SK-N-MC (cell line): ENCODE results near the gene UCKL1.
"Not testable (repeated sequence)": the region's sequence is repeated elsewhere in the genome, so short reads cannot be mapped to it uniquely, and the experiment has no call there.

Experiments
- DNase-seq: peaks from one replicate; pipeline ENCODE4 v3.0.0-alpha.2; 2011; ENCODE audit warnings: low read depth, low spot score
- H3K27ac ChIP-seq: fragments of 200-600 bp; sonication (generic); 2 replicates; pipeline ENCODE4 v1.5.1; 2016; ENCODE audit warnings: mixed run types
- H3K36me3 ChIP-seq: fragments of 200-600 bp; sonication (generic); 2 replicates; pipeline ENCODE4 v1.6.1; 2017; ENCODE audit warnings: antibody characterized with exemption, low read length, mixed read lengths; ENCODE audit not compliant: insufficient read depth
- H3K4me3 ChIP-seq: fragments of 200-600 bp; sonication (generic); 2 replicates; pipeline ENCODE4 v1.5.1; 2016
- H3K9ac ChIP-seq: fragments of 200-600 bp; sonication (generic); 2 replicates; pipeline ENCODE4 v1.8.0; 2017; ENCODE audit warnings: mixed run types, mixed read lengths; ENCODE audit not compliant: insufficient read length
- H3K9me3 ChIP-seq: fragments of 200-600 bp; sonication (generic); 2 replicates; pipeline ENCODE4 v1.6.1; 2017; ENCODE audit warnings: low read depth, mild to moderate bottlenecking, antibody characterized with exemption, low read length, moderate library complexity, mixed read lengths
- EZH2 ChIP-seq: fragments of 200-600 bp; sonication (generic); IDR thresholded peaks from one replicate; pipeline ENCODE4 v1.6.1; 2017; ENCODE audit warnings: antibody characterized with exemption
- FOXP2 ChIP-seq: optimal IDR thresholded peaks from 2 replicates; pipeline ENCODE3; 2011; ENCODE audit warnings: mild to moderate bottlenecking, moderate library complexity; ENCODE audit not compliant: insufficient read depth; ENCODE audit errors: extremely low read length, control extremely low read depth
- POLR2AphosphoS5 ChIP-seq: IDR thresholded peaks from 2 replicates; pipeline ENCODE4 v1.6.1; 2012; ENCODE audit warnings: mild to moderate bottlenecking, low read depth, low read length, borderline replicate concordance

UCKL1 gene

GRCh38 chr20:63974402-63975200 is 18.4 kb upstream of the UCKL1 start:
- no peak for TF ChIP-seq EZH2
- no peak for TF ChIP-seq POLR2AphosphoS5
- no peak for TF ChIP-seq FOXP2
- H3K9ac ChIP-seq, result no peak overlapping the region
- DNase-seq, result no peak
- H3K36me3 ChIP-seq, result no peaks in the 10 kb centered on the region
- no peak overlapping the region for H3K4me3 ChIP-seq
- H3K27ac ChIP-seq, result no peak overlapping the region
- H3K9me3 ChIP-seq, result no peaks in the 10 kb centered on the region

GRCh38 chr20:63973636-63974401 is 17.6 kb upstream of the UCKL1 start:
- DNase-seq, result no peak
- TF ChIP-seq FOXP2, result no peak
- TF ChIP-seq POLR2AphosphoS5, result no peak
- no peak for TF ChIP-seq EZH2
- no peak overlapping the region for H3K27ac ChIP-seq
- H3K36me3 ChIP-seq, result no peaks in the 10 kb centered on the region
- no peaks in the 10 kb centered on the region for H3K9me3 ChIP-seq
- no peak overlapping the region for H3K4me3 ChIP-seq
- no peak overlapping the region for H3K9ac ChIP-seq

GRCh38 chr20:63973160-63973479 is 16.9 kb upstream of the UCKL1 start:
- Histone ChIP-seq H3K9ac (no peak overlapping the region), H3K27ac (no peak overlapping the region), H3K9me3 (no peaks in the 10 kb centered on the region), H3K4me3 (no peak overlapping the region), H3K36me3 (no peaks in the 10 kb centered on the region)
- no peak for DNase-seq
- TF ChIP-seq EZH2 (no peak), POLR2AphosphoS5 (no peak), FOXP2 (no peak)

GRCh38 chr20:63972312-63973159 is 16.3 kb upstream of the UCKL1 start:
- H3K4me3 ChIP-seq, result no peak overlapping the region
- H3K9ac ChIP-seq, result no peak overlapping the region

GRCh38 chr20:63971960-63972311 is 15.7 kb upstream of the UCKL1 start:
- H3K9me3 ChIP-seq, H3K27ac ChIP-seq, H3K4me3 ChIP-seq, DNase-seq, H3K9ac ChIP-seq: not testable (repeated sequence)
- peaks cover 11% of the 10 kb centered on the region; the same call in 1 of the 2 replicates for H3K36me3 ChIP-seq

More at GRCh38 chr20:63972312-63973159, 16.3 kb upstream of the UCKL1 start:
- Histone ChIP-seq H3K36me3 (peaks cover 5% of the 10 kb centered on the region; the same call in 1 of the 2 replicates), H3K9me3 (no peaks in the 10 kb centered on the region), H3K27ac (no peak overlapping the region)
- TF ChIP-seq EZH2, result no peak
- no peak for DNase-seq

- DNase-seq, result no peak
- TF ChIP-seq POLR2AphosphoS5, result no peak
- no peak for TF ChIP-seq EZH2
- no peak for TF ChIP-seq FOXP2
- Histone ChIP-seq H3K9me3 (no peaks in the 10 kb centered on the region), H3K9ac (no peak overlapping the region), H3K4me3 (peak overlapping the region; percentile 89; the same call in 1 of the 2 replicates), H3K36me3 (peaks cover 21% of the 10 kb centered on the region), H3K27ac (no peak overlapping the region)
Observed at GRCh38 chr20:63970714-63971431, 14.7 kb upstream of the UCKL1 start.

GRCh38 chr20:63969838-63970713 is 13.9 kb upstream of the UCKL1 start, which contains the start of gene ZNF512B:
ZNF512B (minus strand) TSS chr20:63969930; CDS start chr20:63967950, 1,980 bp downstream.
- DNase-seq, result no peak
- no peaks in the 10 kb centered on the region for H3K9me3 ChIP-seq
- peak within 1 kb of the TSS; percentile 98 for H3K9ac ChIP-seq
- peaks cover 21% of the 10 kb centered on the region for H3K36me3 ChIP-seq
- H3K4me3 ChIP-seq, result peak within 1 kb of the TSS; percentile 91
- peak within 1 kb of the TSS; percentile 71 for H3K27ac ChIP-seq
- TF ChIP-seq FOXP2 (no peak), EZH2 (no peak), POLR2AphosphoS5 (no peak)
